Colonic mucosa (tissue), 4 donors: ENCODE measurements around the gene COPB1. TPM values are rescaled to one million over a fixed set of nuclear protein-coding genes. Genes with fewer than 3 reads are reported as not detected.

Experiments
- DNase-seq: peaks from one replicate; pipeline ENCODE4 v3.0.0-alpha.2; 2020
- H3K27ac ChIP-seq: fragments of 200-600 bp; one replicate; pipeline ENCODE4 v1.8.0; 2021
- H3K27me3 ChIP-seq: fragments of 200-600 bp; one replicate; pipeline ENCODE4 v1.8.0; 2021
- H3K36me3 ChIP-seq: fragments of 200-600 bp; one replicate; pipeline ENCODE4 v1.8.0; 2021
- H3K4me1 ChIP-seq: fragments of 200-600 bp; one replicate; pipeline ENCODE4 v1.8.0; 2021; ENCODE audit warnings: mild to moderate bottlenecking
- H3K4me3 ChIP-seq: fragments of 200-600 bp; one replicate; pipeline ENCODE4 v1.8.0; 2021
- H3K9ac ChIP-seq, 2 donors: one replicate each; pipeline ENCODE4 v1.7.0; 2013; ENCODE audit warnings: control low read depth in 2 of 2, low read depth in 2 of 2, low read length in 2 of 2
- H3K9me3 ChIP-seq: fragments of 200-600 bp; one replicate; pipeline ENCODE4 v1.8.0; 2021
- CTCF ChIP-seq: fragments of 200-600 bp; IDR thresholded peaks from one replicate; pipeline ENCODE4 v1.8.0; 2022; ENCODE audit warnings: antibody characterized with exemption, mild to moderate bottlenecking
- intact Hi-C: fragments of 100-400 bp; cut with DNase I; formaldehyde crosslinking; loops from one replicate; pipeline ENCODE4 v1.14.1; 2022
- total RNA-seq, 2 donors: library from RNA; stranded (reverse); fragmentation: NEBNext Ultra II Directional in 1 of 2; extraction: Animal tissue kit (Norgen Biotek cat#: 25700) in 1 of 2; gene quantifications; one replicate each; pipeline ENCODE4 v1.2.1, GENCODE V29; 2021
- donor health status: healthy.
- donor health status: DM: no; HTN: no; CAD: no.
- donor health status: DM: no; HTN: no; CAD: no.

The COPB1 gene
- total RNA-seq, 2 donors from 2014 or later, result 95.2 to 112 TPM

- intact Hi-C loops, result no loop called here
These were observed 52.9 kb downstream of the COPB1 start for GRCh38 chr11:14446701-14447169.

GRCh38 chr11:14445542-14446530 is 53.8 kb downstream of the COPB1 start:
- H3K9ac ChIP-seq, result no peak overlapping the region
- TF ChIP-seq CTCF, result no peak
- intact Hi-C loops, result no loop called here
- no peaks in the 10 kb centered on the region for H3K4me1 ChIP-seq
- H3K36me3 ChIP-seq, result no peaks in the 10 kb centered on the region
- H3K27me3 ChIP-seq, result no peaks in the 10 kb centered on the region
- H3K9me3 ChIP-seq, result no peaks in the 10 kb centered on the region
- H3K27ac ChIP-seq, result no peak overlapping the region
- DNase-seq, result no peak
- no peak overlapping the region for H3K4me3 ChIP-seq

More at GRCh38 chr11:14446701-14447169, 52.9 kb downstream of the COPB1 start:
- no peak for DNase-seq
- no peak overlapping the region for H3K27ac ChIP-seq
- no peak overlapping the region for H3K4me3 ChIP-seq
- no peaks in the 10 kb centered on the region for H3K9me3 ChIP-seq
- H3K36me3 ChIP-seq, result no peaks in the 10 kb centered on the region
- no peak for TF ChIP-seq CTCF
- H3K4me1 ChIP-seq, result no peaks in the 10 kb centered on the region
- no peaks in the 10 kb centered on the region for H3K27me3 ChIP-seq
- H3K9ac ChIP-seq, result no peak overlapping the region

GRCh38 chr11:14444441-14445189 is 55.0 kb downstream of the COPB1 start:
- Histone ChIP-seq H3K4me1 (no peaks in the 10 kb centered on the region), H3K9ac (no peak overlapping the region), H3K4me3 (no peak overlapping the region), H3K36me3 (no peaks in the 10 kb centered on the region), H3K9me3 (no peaks in the 10 kb centered on the region), H3K27me3 (no peaks in the 10 kb centered on the region), H3K27ac (no peak overlapping the region)
- no peak for DNase-seq
- intact Hi-C loops, result no loop called here
- no peak for TF ChIP-seq CTCF

GRCh38 chr11:14443638-14444037 is 56.0 kb downstream of the COPB1 start:
- no peaks in the 10 kb centered on the region for H3K4me1 ChIP-seq
- no peaks in the 10 kb centered on the region for H3K36me3 ChIP-seq
- no peaks in the 10 kb centered on the region for H3K9me3 ChIP-seq
- no peak overlapping the region for H3K9ac ChIP-seq
- H3K4me3 ChIP-seq, result no peak overlapping the region
- no peak for TF ChIP-seq CTCF
- intact Hi-C loops, result no loop called here
- no peaks in the 10 kb centered on the region for H3K27me3 ChIP-seq
- no peak overlapping the region for H3K27ac ChIP-seq
- peak; percentile 46 for DNase-seq

GRCh38 chr11:14435717-14436512 is 63.7 kb downstream of the COPB1 start:
- Histone ChIP-seq H3K27me3 (no peaks in the 10 kb centered on the region), H3K36me3 (no peaks in the 10 kb centered on the region), H3K4me3 (no peak overlapping the region), H3K27ac (no peak overlapping the region), H3K9me3 (no peaks in the 10 kb centered on the region), H3K9ac (no peak overlapping the region), H3K4me1 (no peaks in the 10 kb centered on the region)
- TF ChIP-seq CTCF, result no peak
- DNase-seq, result no peak
- intact Hi-C loops, result no loop called here
